Endothelial cell of umbilical vein (primary cell): Measurements from ENCODE around the gene SRRM4. TPM values are rescaled to one million over a fixed set of nuclear protein-coding genes. Genes with fewer than 3 reads are reported as not detected.

Experiments used
- BruUV-seq: library from RNA; stranded (reverse); fragments of 400-500 nt; replicated peaks from 2 replicates; lab custom pipeline; 2021; lab: Mats Ljungman, UMichigan
- CTCF ChIA-PET: fragments of 300-600, 350-600 bp; sonication (Branson Sonifier 250); formaldehyde crosslinking; loops from one replicate; lab custom pipeline; 2021; ENCODE audit warnings: antibody characterized with exemption, inconsistent platforms; lab: Charles Lee
- POLR2A ChIA-PET: fragments of 300-600, 350-600 bp; sonication (Branson Sonifier 250); formaldehyde crosslinking; loops from one replicate; lab custom pipeline; 2021; ENCODE audit warnings: antibody characterized with exemption, inconsistent platforms; lab: Charles Lee
- DNase-seq: peaks from one replicate; pipeline ENCODE4 v3.0.0-alpha.2; 2011; ENCODE audit warnings: low read depth, low spot score
- FAIRE-seq: peaks from 2 replicates; lab custom pipeline; 2011; peaks lifted over from hg19 to GRCh38; lab: Jason Lieb, UNC
- H2AFZ ChIP-seq: 2 replicates; pipeline ENCODE4 v1.6.0; 2012; ENCODE audit warnings: low read depth, low read length, control low read depth, inconsistent platforms
- H3K27ac ChIP-seq: 2 replicates; pipeline ENCODE4 v1.5.1; 2011; ENCODE audit warnings: low read depth, mild to moderate bottlenecking, control low read depth, low read length, moderate library complexity; ENCODE audit not compliant: insufficient read depth
- H3K27me3 ChIP-seq, 2 experiments: 2 replicates each; pipeline versions ENCODE4 v1.6.0 to v1.6.1; 2011; ENCODE audit warnings: low read length in 2 of 2, mixed read lengths in 1 of 2; ENCODE audit not compliant: control insufficient read depth in 2 of 2, insufficient read depth in 2 of 2
- H3K36me3 ChIP-seq, 2 experiments: 2 replicates in 1 of 2; 3 replicates in 1 of 2; pipeline ENCODE4 v1.5.1; 2011; ENCODE audit warnings: low read length in 2 of 2, mild to moderate bottlenecking in 1 of 2, moderate library complexity in 1 of 2; ENCODE audit not compliant: control insufficient read depth in 2 of 2, insufficient read depth in 2 of 2; ENCODE audit errors: extremely low read depth in 1 of 2
- H3K4me1 ChIP-seq: 3 replicates; pipeline ENCODE4 v1.5.1; 2011; ENCODE audit warnings: mild to moderate bottlenecking, low read length; ENCODE audit not compliant: control insufficient read depth, insufficient read depth; ENCODE audit errors: extremely low read depth
- H3K4me2 ChIP-seq: 2 replicates; pipeline ENCODE4 v1.6.1; 2011; ENCODE audit warnings: low read length, control low read depth, mixed read lengths; ENCODE audit not compliant: insufficient read depth
- H3K4me3 ChIP-seq, 3 experiments: fragments of 200-600 bp in 1 of 3; sonication (generic), shearing (Covaris generic) in 1 of 3; replicated peaks in 1 of 3; 2 replicates each; pipeline ENCODE4 v1.5.1; 2011 to 2016; ENCODE audit warnings: control low read depth in 3 of 3, low read length in 3 of 3, mild to moderate bottlenecking in 2 of 3, inconsistent platforms in 1 of 3, low read depth in 1 of 3, moderate library complexity in 1 of 3; ENCODE audit not compliant: insufficient read depth in 1 of 3
- H3K79me2 ChIP-seq: 2 replicates; pipeline ENCODE4 v1.6.0; 2012; ENCODE audit warnings: low read length, inconsistent platforms; ENCODE audit not compliant: control insufficient read depth, insufficient read depth
- H3K9ac ChIP-seq: replicated peaks from 2 replicates; pipeline ENCODE3; 2011; ENCODE audit warnings: low read length, control low read depth; ENCODE audit not compliant: insufficient read depth; ENCODE audit errors: extremely low read depth
- H3K9me1 ChIP-seq: replicated peaks from 3 replicates; pipeline ENCODE4 v1.6.0; 2011; ENCODE audit warnings: mild to moderate bottlenecking, low read length; ENCODE audit not compliant: control insufficient read depth, insufficient read depth; ENCODE audit errors: extremely low read depth
- H3K9me3 ChIP-seq: replicated peaks from 2 replicates; pipeline ENCODE4 v1.5.1; 2012; ENCODE audit warnings: low read length, inconsistent platforms; ENCODE audit not compliant: control insufficient read depth, insufficient read depth
- H4K20me1 ChIP-seq: replicated peaks from 2 replicates; pipeline ENCODE3; 2011; ENCODE audit warnings: mild to moderate bottlenecking, low read length; ENCODE audit not compliant: control insufficient read depth, insufficient read depth; ENCODE audit errors: extremely low read depth
- CTCF ChIP-seq, 2 donors: IDR thresholded peaks; 1 replicate in 1 of 2; 2 replicates in 1 of 2; pipeline ENCODE4 v1.5.1; 2011; ENCODE audit warnings: low read length in 2 of 2, mild to moderate bottlenecking in 2 of 2, moderate library complexity in 2 of 2, control low read depth in 1 of 2, inconsistent platforms in 1 of 2, low read depth in 1 of 2; ENCODE audit not compliant: insufficient read depth in 1 of 2; ENCODE audit errors: extremely low read depth in 1 of 2
- EZH2 ChIP-seq: IDR thresholded peaks from 2 replicates; pipeline ENCODE4 v1.6.1; 2012; ENCODE audit warnings: borderline replicate concordance, low read depth, mild to moderate bottlenecking, moderate library complexity, low read length, inconsistent platforms; ENCODE audit not compliant: severe bottlenecking
- FOS ChIP-seq: IDR thresholded peaks from 2 replicates; pipeline ENCODE4 v1.6.1; 2011; ENCODE audit warnings: mild to moderate bottlenecking, low read length, moderate library complexity, borderline replicate concordance; ENCODE audit not compliant: insufficient read depth
- GATA2 ChIP-seq: IDR thresholded peaks from 2 replicates; pipeline ENCODE4 v1.7.0; 2011; ENCODE audit warnings: low read depth, mild to moderate bottlenecking, moderate library complexity, mixed read lengths, low read length; ENCODE audit not compliant: insufficient read length, insufficient read depth
- JUN ChIP-seq: IDR thresholded peaks from 2 replicates; pipeline ENCODE4 v1.6.1; 2011; ENCODE audit warnings: borderline replicate concordance, low read depth; ENCODE audit not compliant: insufficient read length, insufficient read depth
- MYC ChIP-seq: IDR thresholded peaks from one replicate; pipeline ENCODE4 v1.6.1; 2011; ENCODE audit warnings: mild to moderate bottlenecking, low read depth, low read length
- POLR2A ChIP-seq: IDR thresholded peaks from 2 replicates; pipeline ENCODE4 v1.6.1; 2012; ENCODE audit warnings: low read depth, mild to moderate bottlenecking, control low read depth, low read length
- POLR2AphosphoS5 ChIP-seq: IDR thresholded peaks from 2 replicates; pipeline ENCODE4 v1.6.1; 2012; ENCODE audit warnings: low read depth, mild to moderate bottlenecking, control low read depth, low read length, moderate library complexity; ENCODE audit not compliant: insufficient read depth
- dilution Hi-C: fragments of 300-500 bp; cut with MboI; formaldehyde crosslinking; loops from one replicate; pipeline ENCODE4 v1.15.0; 2019; ENCODE audit warnings: low sequenced_read_pairs; ENCODE audit not compliant: extremely low pct_ligation_motif_present
- intact Hi-C: fragments of 100-400 bp; cut with micrococcal nuclease; formaldehyde crosslinking; loops from one replicate; pipeline ENCODE4 v1.10.0; 2022
- polyA plus RNA-seq, 4 experiments: library from polyadenylated mRNA; depleted of rRNA in 3 of 4; stranded (reverse) in 3 of 4; unstranded in 1 of 4; fragments of >200 nt; gene quantifications; 2 replicates each; pipeline versions ENCODE4 v1.2.1 to v1.2.3, GENCODE V29; 2011 to 2012; ENCODE audit warnings: missing spikeins in 1 of 4
- total RNA-seq: library from RNA; stranded (reverse); gene quantifications from 2 replicates; pipeline ENCODE4 v1.2.3, GENCODE V29; 2021
- TF ChIP-seq, protein P1 (sequence below): IDR thresholded peaks from 2 replicates; pipeline ENCODE4 v1.6.1; 2011; ENCODE audit not compliant: insufficient read depth, insufficient read length

Gene SRRM4
- total and polyA plus RNA-seq, 2 donors (not counting 3 experiments of a cell fraction or from before 2014, with no cell fraction given), result not detected

GRCh38 chr12:119090276-119090675 lies 108.9 kb downstream of the SRRM4 start:
- Histone ChIP-seq H3K9me3 (no peaks in the 10 kb centered on the region), H4K20me1 (no peaks in the 10 kb centered on the region), H3K4me1 (no peaks in the 10 kb centered on the region), H3K36me3 (no peaks in the 10 kb centered on the region), H3K27me3 (no peaks in the 10 kb centered on the region), H3K4me3 (no peak overlapping the region), H2AFZ (no peak overlapping the region), H3K79me2 (no peaks in the 10 kb centered on the region), H3K9ac (no peak overlapping the region), H3K27ac (no peak overlapping the region), H3K4me2 (no peak overlapping the region), H3K9me1 (no peaks in the 10 kb centered on the region)
- BruUV-seq, result no TSS peak
- no peak for DNase-seq
- CTCF ChIA-PET, result no interaction called here
- POLR2A ChIA-PET, result no interaction called here
- TF ChIP-seq FOS, result no peak
- intact Hi-C loops, result no loop called here
- FAIRE-seq, result no peak
- dilution Hi-C loops, result no loop called here

DNA sequence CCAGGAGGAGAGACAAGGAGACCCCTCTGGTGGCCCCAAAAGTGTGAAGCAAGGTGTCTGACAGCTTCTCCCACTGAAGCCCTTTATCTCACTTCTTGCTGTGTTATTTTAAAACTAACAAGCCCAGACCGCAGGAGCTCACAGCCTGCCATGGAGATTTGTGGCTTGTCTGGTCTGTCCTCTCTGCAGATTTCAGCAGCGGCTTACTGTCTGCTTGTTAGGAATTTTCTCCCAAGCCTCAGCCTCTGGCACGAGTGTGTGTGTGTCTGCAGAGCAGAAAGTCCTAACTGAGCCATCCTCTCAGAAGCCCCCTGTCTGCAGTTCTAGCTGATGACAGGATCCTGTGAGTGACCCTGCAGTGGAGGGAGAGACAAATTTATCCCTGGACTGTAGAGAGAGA lies 109.5 kb downstream of the SRRM4 start:
- Histone ChIP-seq H3K27me3 (no peaks in the 10 kb centered on the region), H3K36me3 (no peaks in the 10 kb centered on the region), H3K4me3 (no peak overlapping the region), H3K79me2 (no peaks in the 10 kb centered on the region), H4K20me1 (no peaks in the 10 kb centered on the region), H3K9ac (no peak overlapping the region), H2AFZ (no peak overlapping the region), H3K4me2 (no peak overlapping the region), H3K27ac (no peak overlapping the region), H3K9me1 (no peaks in the 10 kb centered on the region), H3K4me1 (no peaks in the 10 kb centered on the region), H3K9me3 (no peaks in the 10 kb centered on the region)
- CTCF ChIA-PET, result no interaction called here
- DNase-seq, result no peak
- BruUV-seq, result no TSS peak
- no peak for TF ChIP-seq CTCF (IDR thresholded peaks at IDR 0.05; ENCODE audit: extremely low read depth in 1 of 2, insufficient read depth in 1 of 2, low read depth in 1 of 2, low read length in 2 of 2)
- TF ChIP-seq FOS, result no peak
- no peak for TF ChIP-seq EZH2
- TF ChIP-seq MYC, result no peak
- TF ChIP-seq POLR2AphosphoS5, result no peak
- TF ChIP-seq, protein P1, sequence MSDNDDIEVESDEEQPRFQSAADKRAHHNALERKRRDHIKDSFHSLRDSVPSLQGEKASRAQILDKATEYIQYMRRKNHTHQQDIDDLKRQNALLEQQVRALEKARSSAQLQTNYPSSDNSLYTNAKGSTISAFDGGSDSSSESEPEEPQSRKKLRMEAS, result no peak
- no peak for TF ChIP-seq POLR2A
- no peak for TF ChIP-seq JUN
- TF ChIP-seq GATA2, result no peak
- POLR2A ChIA-PET, result no interaction called here
- no peak for FAIRE-seq
- intact Hi-C loops (no loop called here), dilution Hi-C loops (no loop called here)
